Measurements from ENCODE around the gene RNF34.

DNA sequence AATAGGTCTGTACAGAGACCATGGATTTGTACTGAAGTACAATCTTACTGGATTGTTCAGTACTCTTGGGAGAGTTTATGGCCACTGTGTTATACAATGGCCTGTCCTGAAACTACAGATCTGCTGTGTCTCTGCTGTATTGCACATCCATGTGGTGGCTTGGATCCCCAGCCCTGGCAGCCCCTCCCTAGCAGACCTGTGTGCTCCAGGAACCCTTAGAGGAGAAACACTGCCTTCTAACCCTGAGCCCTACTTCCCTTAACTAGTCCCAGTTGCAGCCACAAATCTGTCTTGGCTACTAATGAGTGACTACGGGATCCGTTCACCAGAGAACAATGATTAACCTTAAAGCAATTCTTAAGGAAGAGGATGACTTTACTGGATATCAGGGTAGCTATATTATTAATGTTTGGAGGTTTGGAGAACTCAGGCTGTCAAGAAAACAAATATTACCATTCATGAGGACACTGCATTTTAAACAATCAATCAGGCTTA, 27.7 kb downstream of the RNF34 start:
- TF ChIP-seq ZBTB20 (CRISPR knock-in tag; IDR thresholded peaks at IDR 0.05; ENCODE audit: borderline replicate concordance, low read depth): no peak
- no peak for TF ChIP-seq CTCF (CRISPR knock-in tag; IDR thresholded peaks at IDR 0.05)
- TF ChIP-seq E2F1 (CRISPR knock-in tag; IDR thresholded peaks at IDR 0.05): no peak
- TF ChIP-seq, protein P1, sequence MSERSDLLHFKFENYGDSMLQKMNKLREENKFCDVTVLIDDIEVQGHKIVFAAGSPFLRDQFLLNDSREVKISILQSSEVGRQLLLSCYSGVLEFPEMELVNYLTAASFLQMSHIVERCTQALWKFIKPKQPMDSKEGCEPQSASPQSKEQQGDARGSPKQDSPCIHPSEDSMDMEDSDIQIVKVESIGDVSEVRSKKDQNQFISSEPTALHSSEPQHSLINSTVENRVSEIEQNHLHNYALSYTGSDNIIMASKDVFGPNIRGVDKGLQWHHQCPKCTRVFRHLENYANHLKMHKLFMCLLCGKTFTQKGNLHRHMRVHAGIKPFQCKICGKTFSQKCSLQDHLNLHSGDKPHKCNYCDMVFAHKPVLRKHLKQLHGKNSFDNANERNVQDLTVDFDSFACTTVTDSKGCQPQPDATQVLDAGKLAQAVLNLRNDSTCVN (CRISPR knock-in tag; IDR thresholded peaks at IDR 0.05; ENCODE audit: borderline replicate concordance): no peak
- no peak for TF ChIP-seq JUND (CRISPR knock-in tag; IDR thresholded peaks at IDR 0.05)
- no peak for TF ChIP-seq ZNF468 (CRISPR knock-in tag; IDR thresholded peaks at IDR 0.05)
- TF ChIP-seq POLR2A (IDR thresholded peaks at IDR 0.05; ENCODE audit: insufficient read depth in 1 of 2, low read depth in 2 of 2, low read length in 2 of 2): no peak
- TF ChIP-seq MXI1 (IDR thresholded peaks at IDR 0.05; ENCODE audit: borderline replicate concordance, low read depth, low read length): no peak
- TF ChIP-seq ATF7 (IDR thresholded peaks at IDR 0.05): no peak
- no peak for TF ChIP-seq ATF7 (CRISPR knock-in tag; IDR thresholded peaks at IDR 0.05)
